ENCODE results near the gene PPIL1.

Gene PPIL1

GRCh38 chr6:36916126-36916525 is 41.5 kb upstream of the PPIL1 start:
- TF ChIP-seq YY1 (IDR thresholded peaks at IDR 0.05; ENCODE audit: low read depth) (no peak), TEAD4 (IDR thresholded peaks at IDR 0.05) (no peak), NFIC (IDR thresholded peaks at IDR 0.05) (no peak), EP300 (IDR thresholded peaks at IDR 0.05; ENCODE audit: borderline replicate concordance) (no peak), ZBTB7A (IDR thresholded peaks at IDR 0.05; ENCODE audit: low read depth) (no peak), MAX (IDR thresholded peaks at IDR 0.05) (no peak), TAF1 (IDR thresholded peaks at IDR 0.05; ENCODE audit: low read depth) (no peak), CREB1 (IDR thresholded peaks at IDR 0.05; ENCODE audit: low read depth) (no peak), RAD21 (IDR thresholded peaks at IDR 0.05; ENCODE audit: low read depth) (no peak), EGR1 (IDR thresholded peaks at IDR 0.05) (no peak), TCF12 (IDR thresholded peaks at IDR 0.05; ENCODE audit: low read depth) (no peak), FOXM1 (IDR thresholded peaks at IDR 0.05; ENCODE audit: borderline replicate concordance, low read depth) (no peak), CEBPB (IDR thresholded peaks at IDR 0.05) (no peak)
- TF ChIP-seq, protein P1, sequence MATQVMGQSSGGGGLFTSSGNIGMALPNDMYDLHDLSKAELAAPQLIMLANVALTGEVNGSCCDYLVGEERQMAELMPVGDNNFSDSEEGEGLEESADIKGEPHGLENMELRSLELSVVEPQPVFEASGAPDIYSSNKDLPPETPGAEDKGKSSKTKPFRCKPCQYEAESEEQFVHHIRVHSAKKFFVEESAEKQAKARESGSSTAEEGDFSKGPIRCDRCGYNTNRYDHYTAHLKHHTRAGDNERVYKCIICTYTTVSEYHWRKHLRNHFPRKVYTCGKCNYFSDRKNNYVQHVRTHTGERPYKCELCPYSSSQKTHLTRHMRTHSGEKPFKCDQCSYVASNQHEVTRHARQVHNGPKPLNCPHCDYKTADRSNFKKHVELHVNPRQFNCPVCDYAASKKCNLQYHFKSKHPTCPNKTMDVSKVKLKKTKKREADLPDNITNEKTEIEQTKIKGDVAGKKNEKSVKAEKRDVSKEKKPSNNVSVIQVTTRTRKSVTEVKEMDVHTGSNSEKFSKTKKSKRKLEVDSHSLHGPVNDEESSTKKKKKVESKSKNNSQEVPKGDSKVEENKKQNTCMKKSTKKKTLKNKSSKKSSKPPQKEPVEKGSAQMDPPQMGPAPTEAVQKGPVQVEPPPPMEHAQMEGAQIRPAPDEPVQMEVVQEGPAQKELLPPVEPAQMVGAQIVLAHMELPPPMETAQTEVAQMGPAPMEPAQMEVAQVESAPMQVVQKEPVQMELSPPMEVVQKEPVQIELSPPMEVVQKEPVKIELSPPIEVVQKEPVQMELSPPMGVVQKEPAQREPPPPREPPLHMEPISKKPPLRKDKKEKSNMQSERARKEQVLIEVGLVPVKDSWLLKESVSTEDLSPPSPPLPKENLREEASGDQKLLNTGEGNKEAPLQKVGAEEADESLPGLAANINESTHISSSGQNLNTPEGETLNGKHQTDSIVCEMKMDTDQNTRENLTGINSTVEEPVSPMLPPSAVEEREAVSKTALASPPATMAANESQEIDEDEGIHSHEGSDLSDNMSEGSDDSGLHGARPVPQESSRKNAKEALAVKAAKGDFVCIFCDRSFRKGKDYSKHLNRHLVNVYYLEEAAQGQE (IDR thresholded peaks at IDR 0.05; ENCODE audit: low read depth) = no peak
- TF ChIP-seq, protein P2, sequence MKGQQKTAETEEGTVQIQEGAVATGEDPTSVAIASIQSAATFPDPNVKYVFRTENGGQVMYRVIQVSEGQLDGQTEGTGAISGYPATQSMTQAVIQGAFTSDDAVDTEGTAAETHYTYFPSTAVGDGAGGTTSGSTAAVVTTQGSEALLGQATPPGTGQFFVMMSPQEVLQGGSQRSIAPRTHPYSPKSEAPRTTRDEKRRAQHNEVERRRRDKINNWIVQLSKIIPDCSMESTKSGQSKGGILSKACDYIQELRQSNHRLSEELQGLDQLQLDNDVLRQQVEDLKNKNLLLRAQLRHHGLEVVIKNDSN (IDR thresholded peaks at IDR 0.05) = no peak

DNA sequence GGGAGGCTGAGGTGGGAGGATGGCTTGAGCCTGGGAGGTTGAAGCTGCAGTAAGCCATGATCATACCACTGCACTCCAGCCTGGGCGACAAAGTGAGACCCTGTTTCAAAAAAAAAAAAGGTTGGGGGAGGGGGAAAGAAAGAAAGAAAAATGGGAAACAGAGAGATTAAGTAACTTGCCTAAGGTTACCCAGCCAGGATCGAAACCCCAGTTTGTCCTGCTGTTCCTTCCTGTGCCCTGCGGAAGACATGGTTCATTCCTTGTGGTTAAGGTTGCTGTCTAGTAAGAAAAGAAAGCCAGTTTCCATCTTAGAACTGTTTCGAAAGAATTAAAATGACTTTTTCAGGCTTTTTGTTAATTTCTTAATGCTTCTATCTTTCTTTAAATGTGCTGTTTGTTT is 41.0 kb upstream of the PPIL1 start:
- TF ChIP-seq CEBPB (IDR thresholded peaks at IDR 0.05) = no peak
- TF ChIP-seq, protein P1 (IDR thresholded peaks at IDR 0.05; ENCODE audit: low read depth) = no peak
- no peak for TF ChIP-seq NFIC (IDR thresholded peaks at IDR 0.05)
- TF ChIP-seq YY1 (IDR thresholded peaks at IDR 0.05; ENCODE audit: low read depth) = no peak
- no peak for TF ChIP-seq TAF1 (IDR thresholded peaks at IDR 0.05; ENCODE audit: low read depth)
- TF ChIP-seq EGR1 (IDR thresholded peaks at IDR 0.05) = no peak
- TF ChIP-seq TCF12 (IDR thresholded peaks at IDR 0.05; ENCODE audit: low read depth) = no peak
- no peak for TF ChIP-seq FOXM1 (IDR thresholded peaks at IDR 0.05; ENCODE audit: borderline replicate concordance, low read depth)
- no peak for TF ChIP-seq ZBTB7A (IDR thresholded peaks at IDR 0.05; ENCODE audit: low read depth)

DNA sequence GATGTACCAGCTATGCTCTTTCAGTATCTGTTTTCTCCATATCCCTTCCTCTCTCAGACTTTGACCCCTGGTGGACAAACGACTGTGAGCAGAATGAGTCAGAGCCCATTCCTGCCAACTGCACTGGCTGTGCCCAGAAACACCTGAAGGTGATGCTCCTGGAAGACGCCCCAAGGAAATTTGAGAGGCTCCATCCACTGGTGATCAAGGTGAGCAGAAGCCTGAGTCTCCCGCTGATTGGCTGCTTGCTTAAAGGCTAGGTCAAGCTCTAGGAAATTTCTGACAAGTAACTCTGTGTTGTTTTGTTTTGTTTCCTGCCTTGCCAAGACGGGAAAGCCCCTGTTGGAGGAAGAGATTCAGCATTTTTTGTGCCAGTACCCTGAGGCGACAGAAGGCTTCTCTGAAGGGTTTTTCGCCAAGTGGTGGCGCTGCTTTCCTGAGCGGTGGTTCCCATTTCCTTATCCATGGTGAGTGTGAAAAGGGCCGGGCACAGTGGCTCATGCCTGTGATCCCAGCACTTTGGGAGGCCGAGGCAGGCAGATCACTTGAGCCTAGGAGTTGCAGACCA is 39.7 kb upstream of the PPIL1 start:
- peak; percentile 47 for TF ChIP-seq RAD21 (IDR thresholded peaks at IDR 0.05; ENCODE audit: low read depth)
- no peak for TF ChIP-seq CREB1 (IDR thresholded peaks at IDR 0.05; ENCODE audit: low read depth)

GRCh38 chr6:36913082-36913481 is 38.5 kb upstream of the PPIL1 start:
- no peak for TF ChIP-seq ZBTB7A (IDR thresholded peaks at IDR 0.05; ENCODE audit: low read depth)
- TF ChIP-seq NFIC (IDR thresholded peaks at IDR 0.05) = no peak
- TF ChIP-seq EGR1 (IDR thresholded peaks at IDR 0.05) = no peak
- TF ChIP-seq CEBPB (IDR thresholded peaks at IDR 0.05) = no peak
- no peak for TF ChIP-seq FOXM1 (IDR thresholded peaks at IDR 0.05; ENCODE audit: borderline replicate concordance, low read depth)
- no peak for TF ChIP-seq EP300 (IDR thresholded peaks at IDR 0.05; ENCODE audit: borderline replicate concordance)
- TF ChIP-seq MAX (IDR thresholded peaks at IDR 0.05) = no peak
- TF ChIP-seq, protein P2 (IDR thresholded peaks at IDR 0.05) = no peak

GRCh38 chr6:36912586-36912985 is 38.0 kb upstream of the PPIL1 start:
- no peak for TF ChIP-seq TAF1 (IDR thresholded peaks at IDR 0.05; ENCODE audit: low read depth)
- no peak for TF ChIP-seq TEAD4 (IDR thresholded peaks at IDR 0.05)
- TF ChIP-seq EP300 (IDR thresholded peaks at IDR 0.05; ENCODE audit: borderline replicate concordance) = no peak
- TF ChIP-seq FOXM1 (IDR thresholded peaks at IDR 0.05; ENCODE audit: borderline replicate concordance, low read depth) = no peak
- TF ChIP-seq, protein P2 (IDR thresholded peaks at IDR 0.05) = no peak

DNA sequence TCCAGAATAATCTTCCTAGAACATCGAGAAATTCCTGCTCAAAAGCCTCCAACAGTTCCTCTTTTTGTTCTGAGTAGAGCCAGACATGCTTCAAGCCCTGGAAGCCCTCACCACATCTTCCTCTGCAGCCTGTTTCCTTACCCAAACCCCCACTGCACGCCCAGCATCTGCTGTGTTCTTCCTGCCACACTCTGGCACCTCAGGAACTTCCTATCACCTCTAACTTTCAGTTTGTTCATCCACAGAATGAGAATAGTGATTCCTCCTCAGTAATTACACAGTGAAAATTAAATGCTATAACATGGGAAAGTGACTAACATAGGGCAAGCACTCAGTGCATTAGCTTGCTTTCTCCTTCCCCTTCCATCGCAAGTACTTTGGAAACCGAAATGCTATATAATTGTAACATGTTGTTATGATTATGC is 37.4 kb upstream of the PPIL1 start:
- no peak for TF ChIP-seq TAF1 (IDR thresholded peaks at IDR 0.05; ENCODE audit: low read depth)
- no peak for TF ChIP-seq ZBTB7A (IDR thresholded peaks at IDR 0.05; ENCODE audit: low read depth)
- TF ChIP-seq FOXM1 (IDR thresholded peaks at IDR 0.05; ENCODE audit: borderline replicate concordance, low read depth) = no peak
- no peak for TF ChIP-seq TEAD4 (IDR thresholded peaks at IDR 0.05)
- TF ChIP-seq CREB1 (IDR thresholded peaks at IDR 0.05; ENCODE audit: low read depth) = no peak
- TF ChIP-seq MAX (IDR thresholded peaks at IDR 0.05) = no peak
- TF ChIP-seq, protein P2 (IDR thresholded peaks at IDR 0.05) = no peak
- TF ChIP-seq, protein P1 (IDR thresholded peaks at IDR 0.05; ENCODE audit: low read depth) = no peak
- TF ChIP-seq NFIC (IDR thresholded peaks at IDR 0.05) = no peak
